Measurements from ENCODE around the gene AMZ2.
"Not testable (repeated sequence)": the region's sequence is repeated elsewhere in the genome, so short reads cannot be mapped to it uniquely, and the experiment has no call there.

AMZ2 gene

GRCh38 chr17:68205808-68206720 lies 41.8 kb upstream of the AMZ2 start:
- Histone ChIP-seq H3K4me1 (ENCODE audit: low read depth, poor library complexity, severe bottlenecking) (peaks cover 23% of the 10 kb centered on the region), H3K4me2 (peak overlapping the region; percentile 58), H3K27ac (peak overlapping the region; percentile 64), H3K9ac (peak overlapping the region; percentile 45), H3K27me3 (ENCODE audit: insufficient read depth, low read depth) (no peaks in the 10 kb centered on the region), H3K79me2 (ENCODE audit: insufficient read depth, low read depth) (peaks cover 18% of the 10 kb centered on the region), H3K36me3 (ENCODE audit: insufficient read depth) (no peaks in the 10 kb centered on the region), H3K4me3 (IDR thresholded peaks at IDR 0.05; ENCODE audit: insufficient read depth, low read depth, low read length) (no peak overlapping the region), H4K20me1 (ENCODE audit: insufficient read depth) (no peaks in the 10 kb centered on the region), H2AFZ (ENCODE audit: low read depth) (peak overlapping the region; percentile 98)
- TF ChIP-seq CTCF (conservative IDR thresholded peaks at IDR 0.05; ENCODE audit: low read depth, low read length), result no peak

- Histone ChIP-seq H3K27me3 (ENCODE audit: insufficient read depth, low read depth) (no peaks in the 10 kb centered on the region), H3K4me3 (IDR thresholded peaks at IDR 0.05; ENCODE audit: insufficient read depth, low read depth, low read length) (no peak overlapping the region), H4K20me1 (ENCODE audit: insufficient read depth) (no peaks in the 10 kb centered on the region), H3K36me3 (ENCODE audit: insufficient read depth) (no peaks in the 10 kb centered on the region; the same call in 1 of the 2 replicates), H3K4me2 (peak overlapping the region; percentile 58), H2AFZ (ENCODE audit: low read depth) (no peak overlapping the region), H3K9ac (no peak overlapping the region; the same call in 1 of the 2 replicates), H3K27ac (peak overlapping the region; percentile 64; the same call in 1 of the 2 replicates), H3K4me1 (ENCODE audit: low read depth, poor library complexity, severe bottlenecking) (peaks cover 18% of the 10 kb centered on the region), H3K79me2 (ENCODE audit: insufficient read depth, low read depth) (peaks cover 22% of the 10 kb centered on the region)
- TF ChIP-seq CTCF (conservative IDR thresholded peaks at IDR 0.05; ENCODE audit: low read depth, low read length), result no peak
Observed at GRCh38 chr17:68207651-68208253, 40.1 kb upstream of the AMZ2 start.

- H3K36me3 ChIP-seq (ENCODE audit: insufficient read depth); H3K4me2 ChIP-seq; H3K27ac ChIP-seq; H2AFZ ChIP-seq (ENCODE audit: low read depth); H3K27me3 ChIP-seq (ENCODE audit: insufficient read depth, low read depth); H3K4me3 ChIP-seq (IDR thresholded peaks at IDR 0.05; ENCODE audit: insufficient read depth, low read depth, low read length); H3K9ac ChIP-seq; H4K20me1 ChIP-seq (ENCODE audit: insufficient read depth): not testable (repeated sequence)
- H3K4me1 ChIP-seq (ENCODE audit: low read depth, poor library complexity, severe bottlenecking), result peaks cover 18% of the 10 kb centered on the region
- peaks cover 22% of the 10 kb centered on the region for H3K79me2 ChIP-seq (ENCODE audit: insufficient read depth, low read depth)
Observed at GRCh38 chr17:68208651-68209050, 39.2 kb upstream of the AMZ2 start.

DNA sequence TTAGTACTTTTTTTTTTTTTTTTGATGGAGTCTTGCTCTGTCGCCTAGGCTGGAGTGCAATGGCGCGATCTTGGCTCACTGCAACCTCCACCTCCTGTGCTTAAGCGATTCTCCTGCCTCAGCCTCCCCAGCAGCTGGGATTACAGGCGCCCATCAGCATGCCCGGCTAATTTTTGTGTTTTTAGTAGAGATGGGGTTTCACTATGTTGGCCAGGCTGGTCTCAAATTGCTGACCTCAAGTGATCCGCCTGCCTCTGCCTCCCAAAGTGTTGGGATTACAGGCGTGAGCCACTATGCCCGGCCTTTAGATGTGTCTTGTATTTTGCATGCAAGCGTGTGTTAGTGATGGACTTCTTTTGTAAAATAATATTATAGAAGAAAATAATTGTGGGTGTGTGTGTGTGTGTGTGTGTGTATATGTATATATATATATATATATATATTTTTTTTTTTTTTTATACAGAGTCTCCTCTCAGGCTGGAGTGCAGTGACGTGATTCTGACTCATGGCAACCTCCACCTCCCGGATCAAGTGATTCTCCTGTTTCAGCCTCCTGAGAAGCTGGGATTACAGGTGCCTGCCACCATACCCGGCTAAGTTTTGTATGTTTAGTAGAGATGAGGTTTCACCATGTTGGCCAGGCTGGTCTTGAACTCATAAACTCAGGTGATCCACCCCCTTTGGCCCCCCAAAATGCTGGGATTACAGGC lies 38.5 kb upstream of the AMZ2 start:
- Histone ChIP-seq H3K4me1 (ENCODE audit: low read depth, poor library complexity, severe bottlenecking) (peaks cover 12% of the 10 kb centered on the region), H3K79me2 (ENCODE audit: insufficient read depth, low read depth) (peaks cover 22% of the 10 kb centered on the region)
- not testable (repeated sequence) for H2AFZ ChIP-seq (ENCODE audit: low read depth); H4K20me1 ChIP-seq (ENCODE audit: insufficient read depth); H3K36me3 ChIP-seq (ENCODE audit: insufficient read depth); H3K27ac ChIP-seq; H3K9ac ChIP-seq; H3K4me3 ChIP-seq (IDR thresholded peaks at IDR 0.05; ENCODE audit: insufficient read depth, low read depth, low read length); H3K27me3 ChIP-seq (ENCODE audit: insufficient read depth, low read depth); H3K4me2 ChIP-seq

DNA sequence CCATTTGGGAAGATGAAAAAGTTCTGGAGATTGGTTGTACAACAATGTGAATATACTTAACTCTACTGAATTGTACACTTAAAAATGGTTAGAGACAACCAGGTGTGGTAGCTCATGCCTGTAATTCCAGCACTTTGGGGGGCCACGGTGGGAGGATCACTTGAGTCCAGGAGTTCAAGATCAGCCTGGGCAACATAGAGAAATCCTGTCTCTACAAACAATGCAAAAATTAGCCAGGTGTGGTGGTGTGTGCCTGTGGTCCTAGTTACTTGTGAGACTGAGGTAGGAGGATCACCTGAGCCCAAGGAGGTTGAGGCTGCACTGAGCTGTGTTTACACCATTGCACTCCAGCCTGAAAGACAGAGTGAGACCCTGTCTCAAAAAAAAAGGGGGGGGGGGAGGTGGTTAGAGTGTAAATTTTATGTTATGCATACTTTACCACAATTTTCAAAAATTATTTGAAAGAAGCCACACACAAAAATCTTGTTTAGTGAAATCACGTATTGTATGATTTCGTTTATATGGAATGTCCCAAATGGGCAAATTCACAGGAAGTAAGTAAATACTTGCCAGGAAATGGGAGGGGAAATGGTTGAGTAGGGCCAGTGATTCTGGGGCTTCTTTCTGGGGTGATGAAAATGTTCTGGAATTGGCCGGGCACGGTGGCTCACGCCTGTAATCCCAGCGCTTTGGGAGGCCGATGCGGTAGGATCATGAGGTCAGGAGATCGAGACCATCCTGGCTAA lies 37.1 kb upstream of the AMZ2 start:
- Histone ChIP-seq H3K4me1 (ENCODE audit: low read depth, poor library complexity, severe bottlenecking) (peaks cover 14% of the 10 kb centered on the region), H3K4me2 (no peak overlapping the region), H2AFZ (ENCODE audit: low read depth) (no peak overlapping the region), H3K27ac (no peak overlapping the region), H3K9ac (no peak overlapping the region), H4K20me1 (ENCODE audit: insufficient read depth) (no peaks in the 10 kb centered on the region), H3K4me3 (IDR thresholded peaks at IDR 0.05; ENCODE audit: insufficient read depth, low read depth, low read length) (no peak overlapping the region), H3K79me2 (ENCODE audit: insufficient read depth, low read depth) (peaks cover 22% of the 10 kb centered on the region), H3K27me3 (ENCODE audit: insufficient read depth, low read depth) (no peaks in the 10 kb centered on the region), H3K36me3 (ENCODE audit: insufficient read depth) (no peaks in the 10 kb centered on the region; the same call in 1 of the 2 replicates)
- no peak for TF ChIP-seq CTCF (conservative IDR thresholded peaks at IDR 0.05; ENCODE audit: low read depth, low read length)

DNA sequence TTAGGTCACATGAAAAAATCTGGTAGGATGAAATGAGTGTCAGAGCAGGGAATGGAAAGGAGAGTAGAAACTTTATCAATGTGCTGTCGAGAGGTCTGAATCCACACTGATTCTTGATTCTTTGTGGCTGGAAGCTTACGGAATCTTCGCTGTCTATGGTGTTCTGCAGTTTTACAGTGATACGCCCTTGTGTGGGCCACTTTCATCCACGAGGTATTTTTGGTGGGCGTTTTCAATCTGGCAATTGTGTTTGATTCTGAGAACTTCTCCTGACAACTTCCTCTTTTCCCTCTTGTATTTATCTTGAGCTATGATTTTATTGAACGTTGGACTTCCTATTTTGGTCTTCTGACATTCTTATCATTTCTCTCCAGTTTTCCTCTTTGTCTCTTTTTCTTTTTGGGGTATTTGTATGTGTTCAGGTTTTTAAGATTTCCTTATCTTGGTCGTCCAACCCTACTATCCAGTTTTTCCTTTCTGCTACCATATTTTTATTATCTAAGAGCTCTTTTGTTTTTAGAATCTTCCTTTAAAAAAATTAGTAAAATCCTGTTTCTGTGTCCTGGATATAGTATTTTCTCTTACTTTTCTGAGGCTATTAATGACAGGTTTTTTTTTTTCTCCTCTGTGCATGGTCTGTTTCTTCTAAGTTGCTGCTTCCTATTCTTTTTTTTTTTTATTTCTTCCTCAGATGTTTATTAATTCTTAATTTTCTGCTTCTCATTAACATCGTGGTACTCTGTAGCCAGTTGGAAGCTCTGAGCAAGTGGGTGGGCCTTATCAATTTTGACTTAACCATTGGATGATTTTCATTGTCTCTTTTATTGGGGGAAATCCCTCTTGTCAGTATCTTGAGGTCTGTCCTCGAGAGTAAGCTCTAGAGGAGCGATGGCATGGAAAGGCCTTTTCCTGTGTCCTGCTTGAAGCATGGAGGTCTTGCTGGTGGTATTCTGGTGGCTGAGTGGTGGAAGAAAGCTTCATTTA lies 34.1 kb upstream of the AMZ2 start:
- H3K9ac ChIP-seq; H3K4me1 ChIP-seq (ENCODE audit: low read depth, poor library complexity, severe bottlenecking); H3K4me3 ChIP-seq (IDR thresholded peaks at IDR 0.05; ENCODE audit: insufficient read depth, low read depth, low read length); H3K27me3 ChIP-seq (ENCODE audit: insufficient read depth, low read depth); H4K20me1 ChIP-seq (ENCODE audit: insufficient read depth); H2AFZ ChIP-seq (ENCODE audit: low read depth); H3K36me3 ChIP-seq (ENCODE audit: insufficient read depth); H3K79me2 ChIP-seq (ENCODE audit: insufficient read depth, low read depth); H3K27ac ChIP-seq; H3K4me2 ChIP-seq: not testable (repeated sequence)

All from KMS-11 (cell line).